Measurements from ENCODE around the gene GPR183.

Gene GPR183

GRCh38 chr13:99330942-99331341 is 23.7 kb upstream of the GPR183 start:
- TF ChIP-seq CTCF (conservative IDR thresholded peaks at IDR 0.05; ENCODE audit: low read length) = no peak
- H3K4me3 ChIP-seq (ENCODE audit: low read length) = no peak overlapping the region
- DNase-seq (ENCODE audit: low read depth) = no peak

GRCh38 chr13:99329477-99329876 is 22.3 kb upstream of the GPR183 start:
- no peak overlapping the region for H3K4me3 ChIP-seq (ENCODE audit: low read length)
- TF ChIP-seq CTCF (conservative IDR thresholded peaks at IDR 0.05; ENCODE audit: low read length) = no peak
- no peak for DNase-seq (ENCODE audit: low read depth)

GRCh38 chr13:99327761-99328160 is 20.6 kb upstream of the GPR183 start:
- no peak overlapping the region for H3K4me3 ChIP-seq (ENCODE audit: low read length)
- TF ChIP-seq CTCF (conservative IDR thresholded peaks at IDR 0.05; ENCODE audit: low read length) = no peak
- DNase-seq (ENCODE audit: low read depth) = no peak

GRCh38 chr13:99327126-99327525 is 19.9 kb upstream of the GPR183 start:
- no peak for DNase-seq (ENCODE audit: low read depth)
- no peak for TF ChIP-seq CTCF (conservative IDR thresholded peaks at IDR 0.05; ENCODE audit: low read length)
- no peak overlapping the region for H3K4me3 ChIP-seq (ENCODE audit: low read length)

GRCh38 chr13:99326012-99326411 is 18.8 kb upstream of the GPR183 start:
- TF ChIP-seq CTCF (conservative IDR thresholded peaks at IDR 0.05; ENCODE audit: low read length) = no peak
- no peak for DNase-seq (ENCODE audit: low read depth)
- no peak overlapping the region for H3K4me3 ChIP-seq (ENCODE audit: low read length)

- TF ChIP-seq CTCF (conservative IDR thresholded peaks at IDR 0.05; ENCODE audit: low read length) = no peak
- DNase-seq (ENCODE audit: low read depth) = peak; percentile 11
- no peak overlapping the region for H3K4me3 ChIP-seq (ENCODE audit: low read length)
Observed at GRCh38 chr13:99323488-99323887, 16.3 kb upstream of the GPR183 start.

GRCh38 chr13:99322297-99323103 is 15.3 kb upstream of the GPR183 start:
- peak; percentile 83 for DNase-seq (ENCODE audit: low read depth)
- TF ChIP-seq CTCF (conservative IDR thresholded peaks at IDR 0.05; ENCODE audit: low read length) = no peak
- no peak overlapping the region for H3K4me3 ChIP-seq (ENCODE audit: low read length)

Measured in AG10803 (cell line).